LNCaP clone FGC (cell line): ENCODE results near the gene TMEM237.

ENCODE experiments used
- DNase-seq: peaks from one replicate; pipeline ENCODE4 v3.0.0-alpha.2; 2011; ENCODE audit warnings: low read depth
- H3K4me3 ChIP-seq: 2 replicates; pipeline ENCODE4 v1.5.1; 2011; ENCODE audit warnings: mild to moderate bottlenecking, low read depth, low read length, control low read depth
- TF ChIP-seq, protein P1 (sequence below): IDR thresholded peaks from 2 replicates; pipeline ENCODE4 v1.5.1; 2012; ENCODE audit warnings: mild to moderate bottlenecking; ENCODE audit not compliant: control insufficient read depth, insufficient read depth; ENCODE audit errors: extremely low read depth

The TMEM237 gene

DNA sequence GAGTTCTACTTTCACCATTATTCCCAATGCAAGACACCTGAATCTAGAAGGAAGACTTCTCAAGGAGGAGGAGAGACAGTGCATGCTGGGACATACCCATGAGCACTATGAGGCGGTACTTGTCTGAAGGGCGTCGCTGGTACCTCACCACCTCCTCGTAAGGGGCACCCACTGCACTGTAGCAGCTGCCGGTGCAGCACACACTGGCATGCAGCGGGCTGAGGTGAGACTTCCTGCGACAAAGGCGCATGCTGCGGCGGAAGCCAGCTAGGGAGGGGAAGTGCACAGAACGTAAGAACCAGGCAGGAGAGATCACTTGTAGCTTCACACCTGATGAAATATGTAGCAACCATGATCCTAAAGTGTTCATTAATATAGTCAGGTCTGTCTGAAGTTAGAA, 12.8 kb upstream of the TMEM237 start:
- no peak for DNase-seq
- TF ChIP-seq, protein P1, sequence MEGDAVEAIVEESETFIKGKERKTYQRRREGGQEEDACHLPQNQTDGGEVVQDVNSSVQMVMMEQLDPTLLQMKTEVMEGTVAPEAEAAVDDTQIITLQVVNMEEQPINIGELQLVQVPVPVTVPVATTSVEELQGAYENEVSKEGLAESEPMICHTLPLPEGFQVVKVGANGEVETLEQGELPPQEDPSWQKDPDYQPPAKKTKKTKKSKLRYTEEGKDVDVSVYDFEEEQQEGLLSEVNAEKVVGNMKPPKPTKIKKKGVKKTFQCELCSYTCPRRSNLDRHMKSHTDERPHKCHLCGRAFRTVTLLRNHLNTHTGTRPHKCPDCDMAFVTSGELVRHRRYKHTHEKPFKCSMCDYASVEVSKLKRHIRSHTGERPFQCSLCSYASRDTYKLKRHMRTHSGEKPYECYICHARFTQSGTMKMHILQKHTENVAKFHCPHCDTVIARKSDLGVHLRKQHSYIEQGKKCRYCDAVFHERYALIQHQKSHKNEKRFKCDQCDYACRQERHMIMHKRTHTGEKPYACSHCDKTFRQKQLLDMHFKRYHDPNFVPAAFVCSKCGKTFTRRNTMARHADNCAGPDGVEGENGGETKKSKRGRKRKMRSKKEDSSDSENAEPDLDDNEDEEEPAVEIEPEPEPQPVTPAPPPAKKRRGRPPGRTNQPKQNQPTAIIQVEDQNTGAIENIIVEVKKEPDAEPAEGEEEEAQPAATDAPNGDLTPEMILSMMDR, result no peak
- H3K4me3 ChIP-seq, result no peak overlapping the region

DNA sequence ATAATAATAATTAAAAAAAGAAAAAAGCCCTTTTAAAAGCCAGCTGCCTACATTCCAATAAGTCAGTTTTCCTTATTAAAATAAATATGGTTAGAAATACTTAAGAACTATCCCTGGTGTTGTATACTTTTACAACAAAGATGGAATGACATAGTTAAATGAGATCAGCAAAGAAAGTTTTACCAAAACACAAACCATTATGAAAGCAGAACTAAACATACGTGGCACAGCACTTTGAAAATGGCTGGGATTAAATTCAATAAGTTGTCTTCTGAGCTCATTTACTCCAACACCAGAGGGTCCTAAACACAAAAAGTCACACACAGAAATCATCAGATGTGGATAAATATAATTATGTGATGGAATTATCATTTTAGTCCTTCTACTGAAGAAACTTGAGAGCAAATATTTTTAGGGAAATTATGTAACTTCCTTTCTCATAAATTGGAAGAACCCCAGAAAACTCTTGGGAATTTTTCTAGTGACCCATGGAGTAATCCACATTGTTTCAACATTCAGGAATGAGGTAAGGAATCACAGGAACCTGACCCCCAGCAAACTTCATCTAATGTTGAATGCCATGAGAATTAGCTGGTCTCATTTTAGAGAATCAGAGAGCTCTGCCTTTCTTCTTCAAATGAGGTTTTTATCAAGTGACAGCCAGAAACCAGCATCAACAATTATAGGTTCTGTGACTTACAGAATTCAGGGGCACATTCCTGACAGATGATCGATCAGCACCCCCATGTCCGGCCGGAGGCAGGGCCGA, 11.5 kb upstream of the TMEM237 start:
- TF ChIP-seq, protein P1, result no peak
- no peak for DNase-seq

DNA sequence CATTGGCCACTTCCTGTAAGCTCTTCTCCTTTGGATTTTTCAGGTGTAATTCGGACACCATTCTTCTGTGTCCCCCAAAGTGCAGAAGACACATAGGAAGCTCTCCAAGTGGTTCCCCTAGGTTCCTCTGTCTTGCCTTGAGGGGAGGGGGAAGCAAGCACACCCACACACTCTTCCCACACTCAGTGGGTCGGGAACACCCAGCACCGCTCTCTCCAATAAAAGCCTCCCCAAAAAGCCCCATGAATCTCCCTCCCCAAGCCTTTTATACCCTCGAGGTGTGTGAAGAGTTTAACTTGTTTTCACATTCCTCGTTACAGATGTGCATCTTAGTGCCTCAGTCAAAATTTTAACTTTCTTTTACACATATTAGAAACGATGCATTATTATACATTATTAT, 9.9 kb upstream of the TMEM237 start:
- DNase-seq, result no peak
- H3K4me3 ChIP-seq, result no peak overlapping the region
- TF ChIP-seq, protein P1, result no peak

More for the DNA sequence above, 11.5 kb upstream of the TMEM237 start:
- H3K4me3 ChIP-seq, result no peak overlapping the region

DNA sequence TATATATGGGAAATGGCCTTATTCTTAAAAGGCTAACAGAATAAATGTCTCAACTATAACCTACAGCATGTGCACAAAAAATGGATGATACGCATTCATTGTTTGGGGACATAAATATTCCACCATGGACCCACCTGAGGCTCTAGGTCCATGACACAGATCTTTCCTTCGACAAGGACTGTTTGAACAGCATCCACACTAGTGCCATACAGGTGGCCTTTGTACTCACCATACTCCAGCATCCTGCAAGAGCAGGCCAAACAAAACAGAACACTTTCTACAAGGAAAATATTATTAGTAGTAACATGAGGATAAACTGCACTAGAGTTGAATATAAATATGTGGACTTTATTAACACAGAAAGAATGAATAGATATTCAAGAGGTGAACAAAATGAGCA, 6.1 kb upstream of the TMEM237 start:
- no peak overlapping the region for H3K4me3 ChIP-seq
- TF ChIP-seq, protein P1, result no peak
- no peak for DNase-seq

DNA sequence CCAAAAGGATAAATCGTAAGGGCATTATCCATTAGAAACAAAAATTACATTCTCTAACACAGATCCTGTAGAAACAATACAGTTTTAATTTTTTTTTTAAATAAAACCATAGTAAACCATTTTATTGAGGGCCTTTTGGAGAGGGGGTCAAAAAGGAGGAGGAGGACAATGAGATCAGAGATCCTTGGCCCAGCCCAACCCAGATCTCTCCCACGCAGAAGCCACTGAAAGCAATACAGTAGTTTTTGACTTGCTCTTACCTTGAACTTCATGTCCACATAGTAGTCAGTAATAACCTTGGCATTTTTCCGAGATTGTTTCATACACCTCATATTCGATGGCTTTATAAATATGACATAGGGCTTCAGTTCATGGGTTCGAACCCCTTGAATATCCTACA, 4.1 kb upstream of the TMEM237 start:
- no peak overlapping the region for H3K4me3 ChIP-seq
- TF ChIP-seq, protein P1, result no peak
- DNase-seq, result no peak

DNA sequence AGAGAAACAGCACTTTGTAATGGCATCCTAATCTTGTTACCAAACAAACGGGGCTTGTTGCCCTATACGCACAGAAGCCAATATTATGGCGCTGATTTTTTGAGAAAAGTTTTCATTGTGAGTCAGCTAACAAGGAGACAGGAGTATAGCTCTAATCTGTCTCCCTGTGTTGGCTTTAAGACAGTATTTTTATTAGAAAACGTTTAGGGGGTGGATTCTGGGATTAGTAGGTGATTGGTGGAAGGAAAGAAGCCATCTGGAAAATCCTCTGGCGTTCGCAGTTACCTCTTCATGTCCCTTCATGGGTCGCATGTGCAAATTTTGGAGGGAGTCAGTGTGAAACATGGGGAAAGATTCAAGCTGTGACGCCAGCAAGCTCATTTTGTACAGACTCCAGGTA, 698 bp upstream of the TMEM237 start:
- H3K4me3 ChIP-seq, result no peak overlapping the region; the same call in 1 of the 2 replicates
- DNase-seq, result no peak

More for the DNA sequence above, 698 bp upstream of the TMEM237 start:
- TF ChIP-seq, protein P1, result no peak
